HEK293 (cell line): Measurements from ENCODE around the gene PPP2CA.
A peak's percentile ranks its signal among the peaks of the same experiment; 100 is the strongest.

Experiments used
- GLIS1 ChIP-seq: fragments of 450-650 bp; formaldehyde crosslinking; IDR thresholded peaks from 2 replicates; pipeline ENCODE4 v1.5.1; 2016; ENCODE audit warnings: missing biosample characterization, missing genetic modification characterization
- OVOL3 ChIP-seq: fragments of 450-650 bp; formaldehyde crosslinking; IDR thresholded peaks from 2 replicates; pipeline ENCODE4 v1.5.1; 2016; ENCODE audit warnings: missing biosample characterization, missing genetic modification characterization
- REPIN1 ChIP-seq: fragments of 450-650 bp; formaldehyde crosslinking; IDR thresholded peaks from 2 replicates; pipeline ENCODE4 v1.5.1; 2017; ENCODE audit warnings: missing biosample characterization, missing genetic modification characterization, low read depth
- YY2 ChIP-seq: fragments of 450-650 bp; formaldehyde crosslinking; IDR thresholded peaks from 2 replicates; pipeline ENCODE4 v1.5.1; 2016; ENCODE audit warnings: missing biosample characterization, missing genetic modification characterization
- ZBTB8A ChIP-seq: fragments of 450-650 bp; formaldehyde crosslinking; IDR thresholded peaks from 2 replicates; pipeline ENCODE4 v1.5.1; 2016; ENCODE audit warnings: missing biosample characterization, missing genetic modification characterization
- ZNF10 ChIP-seq: fragments of 450-650 bp; formaldehyde crosslinking; IDR thresholded peaks from 2 replicates; pipeline ENCODE4 v1.5.1; 2017; ENCODE audit warnings: missing biosample characterization, missing genetic modification characterization
- ZNF132 ChIP-seq: fragments of 450-650 bp; formaldehyde crosslinking; IDR thresholded peaks from 2 replicates; pipeline ENCODE4 v1.5.1; 2017; ENCODE audit warnings: missing biosample characterization, missing genetic modification characterization, borderline replicate concordance
- ZNF146 ChIP-seq: fragments of 450-650 bp; formaldehyde crosslinking; IDR thresholded peaks from 2 replicates; pipeline ENCODE4 v1.5.1; 2016; ENCODE audit warnings: missing biosample characterization, missing genetic modification characterization
- ZNF211 ChIP-seq: fragments of 450-650 bp; formaldehyde crosslinking; IDR thresholded peaks from 2 replicates; pipeline ENCODE4 v1.5.1; 2016; ENCODE audit warnings: low read depth, missing biosample characterization, missing genetic modification characterization
- ZNF26 ChIP-seq: fragments of 450-650 bp; formaldehyde crosslinking; IDR thresholded peaks from 2 replicates; pipeline ENCODE4 v1.5.1; 2016; ENCODE audit warnings: missing biosample characterization, missing genetic modification characterization
- ZNF311 ChIP-seq: fragments of 450-650 bp; formaldehyde crosslinking; IDR thresholded peaks from 2 replicates; pipeline ENCODE4 v1.5.1; 2017; ENCODE audit warnings: missing biosample characterization, missing genetic modification characterization, borderline replicate concordance
- ZNF366 ChIP-seq: fragments of 450-650 bp; formaldehyde crosslinking; conservative IDR thresholded peaks from 2 replicates; pipeline ENCODE4 v1.5.1; 2016; ENCODE audit warnings: missing biosample characterization, missing genetic modification characterization
- ZNF449 ChIP-seq: fragments of 450-650 bp; formaldehyde crosslinking; IDR thresholded peaks from 2 replicates; pipeline ENCODE4 v1.5.1; 2017; ENCODE audit warnings: missing biosample characterization, mild to moderate bottlenecking, missing genetic modification characterization, moderate library complexity
- ZNF473 ChIP-seq: fragments of 450-650 bp; formaldehyde crosslinking; IDR thresholded peaks from 2 replicates; pipeline ENCODE4 v1.5.1; 2017; ENCODE audit warnings: missing biosample characterization, missing genetic modification characterization
- ZNF510 ChIP-seq: fragments of 450-650 bp; formaldehyde crosslinking; IDR thresholded peaks from 2 replicates; pipeline ENCODE4 v1.5.1; 2018; ENCODE audit warnings: mild to moderate bottlenecking, missing genetic modification characterization, missing biosample characterization; ENCODE audit not compliant: insufficient replicate concordance
- ZNF530 ChIP-seq: fragments of 450-650 bp; formaldehyde crosslinking; IDR thresholded peaks from 2 replicates; pipeline ENCODE4 v1.5.1; 2016; ENCODE audit warnings: low read depth, missing biosample characterization, missing genetic modification characterization
- ZNF548 ChIP-seq: fragments of 450-650 bp; formaldehyde crosslinking; IDR thresholded peaks from 2 replicates; pipeline ENCODE4 v1.5.1; 2016; ENCODE audit warnings: missing biosample characterization, missing genetic modification characterization
- ZNF560 ChIP-seq: fragments of 450-650 bp; formaldehyde crosslinking; IDR thresholded peaks from 2 replicates; pipeline ENCODE4 v1.5.1; 2017; ENCODE audit warnings: missing biosample characterization, missing genetic modification characterization, borderline replicate concordance
- ZNF571 ChIP-seq: fragments of 450-650 bp; formaldehyde crosslinking; IDR thresholded peaks from 2 replicates; pipeline ENCODE4 v1.5.0; 2017; ENCODE audit warnings: missing biosample characterization, missing genetic modification characterization
- ZNF596 ChIP-seq: fragments of 450-650 bp; IDR thresholded peaks from 2 replicates; pipeline ENCODE4 v1.5.0; 2018; ENCODE audit warnings: missing biosample characterization, mild to moderate bottlenecking, missing genetic modification characterization, moderate library complexity
- ZNF621 ChIP-seq: fragments of 450-650 bp; formaldehyde crosslinking; IDR thresholded peaks from 2 replicates; pipeline ENCODE4 v1.5.1; 2017; ENCODE audit warnings: missing biosample characterization, missing genetic modification characterization
- ZNF626 ChIP-seq: fragments of 450-650 bp; sonication (Bioruptor Pico); formaldehyde crosslinking; IDR thresholded peaks from 2 replicates; pipeline ENCODE4 v1.5.1; 2018; ENCODE audit warnings: missing biosample characterization, missing genetic modification characterization, inconsistent platforms
- ZNF660 ChIP-seq: fragments of 450-650 bp; IDR thresholded peaks from 2 replicates; pipeline ENCODE4 v1.5.1; 2018; ENCODE audit warnings: missing biosample characterization, mild to moderate bottlenecking, missing genetic modification characterization
- ZNF677 ChIP-seq: fragments of 450-650 bp; IDR thresholded peaks from 2 replicates; pipeline ENCODE4 v1.5.0; 2018; ENCODE audit warnings: missing biosample characterization, mild to moderate bottlenecking, missing genetic modification characterization, moderate library complexity
- ZNF707 ChIP-seq: fragments of 450-650 bp; formaldehyde crosslinking; IDR thresholded peaks from 2 replicates; pipeline ENCODE4 v1.5.1; 2016; ENCODE audit warnings: missing biosample characterization, missing genetic modification characterization
- ZSCAN16 ChIP-seq: fragments of 450-650 bp; formaldehyde crosslinking; IDR thresholded peaks from 2 replicates; pipeline ENCODE4 v1.5.1; 2016; ENCODE audit warnings: missing biosample characterization, missing genetic modification characterization
- ZSCAN30 ChIP-seq: fragments of 450-650 bp; IDR thresholded peaks from 2 replicates; pipeline ENCODE4 v1.5.1; 2018; ENCODE audit warnings: missing biosample characterization, mild to moderate bottlenecking, missing genetic modification characterization, moderate library complexity
- TF ChIP-seq, protein P1 (sequence below): fragments of 450-650 bp; IDR thresholded peaks from 2 replicates; pipeline ENCODE4 v1.5.1; 2018; ENCODE audit warnings: missing biosample characterization, mild to moderate bottlenecking, missing genetic modification characterization
- TF ChIP-seq, protein P2 (sequence below): fragments of 450-650 bp; formaldehyde crosslinking; IDR thresholded peaks from 2 replicates; pipeline ENCODE4 v1.5.1; 2016; ENCODE audit warnings: missing biosample characterization, missing genetic modification characterization
- TF ChIP-seq, protein P3 (sequence below): fragments of 450-650 bp; formaldehyde crosslinking; IDR thresholded peaks from 2 replicates; pipeline ENCODE4 v1.5.1; 2016; ENCODE audit warnings: missing biosample characterization, missing genetic modification characterization, borderline replicate concordance

The PPP2CA gene

DNA sequence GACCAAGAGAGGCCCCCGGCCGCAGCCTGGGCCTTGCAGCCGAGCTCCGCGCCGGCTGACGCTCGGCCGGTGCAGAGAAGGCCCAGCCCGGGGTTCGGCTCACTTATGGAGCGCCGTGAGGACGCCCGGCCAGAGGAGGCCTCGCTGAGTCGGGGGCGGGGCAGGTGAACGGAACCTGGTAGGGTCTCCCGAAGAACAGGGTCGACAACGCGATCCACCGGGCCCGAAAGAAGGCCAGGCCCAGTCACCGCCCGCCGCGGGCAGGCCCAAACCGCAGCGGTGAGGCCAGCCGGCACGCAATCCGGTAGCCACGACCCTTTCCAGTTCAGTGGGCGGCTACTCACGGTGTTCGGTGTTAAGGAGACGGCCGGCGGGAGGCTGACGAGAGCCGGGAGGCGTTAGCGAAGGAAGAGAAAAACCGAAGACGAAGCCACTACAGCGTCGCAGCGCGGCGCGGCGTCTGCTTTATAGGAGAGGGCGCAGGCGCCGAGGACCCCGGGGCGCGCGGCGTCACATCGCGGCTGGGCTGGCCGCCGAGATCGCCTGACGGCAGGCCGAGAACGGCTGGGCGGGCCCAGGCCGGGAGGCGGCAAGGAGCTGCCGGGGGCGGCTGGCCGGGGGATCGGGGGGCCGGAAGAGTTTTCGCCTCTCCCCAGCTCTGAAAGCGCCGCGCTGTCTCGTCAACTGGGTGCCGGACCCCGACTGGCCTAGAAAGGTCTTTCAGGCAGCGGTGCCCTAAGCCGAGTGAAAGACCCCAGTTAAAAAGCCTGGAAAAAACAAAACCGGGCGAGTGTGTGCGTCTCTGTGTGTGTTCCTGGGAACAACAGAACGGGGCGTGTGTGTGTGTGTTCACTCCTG, 49.1 kb downstream of the PPP2CA start, which contains the start of gene SKP1 (continued):
- no peak for TF ChIP-seq ZNF530 (tag by site-specific recombination)
- TF ChIP-seq ZNF211, result no peak
- 0 out of 2 replicates have a peak, but pooled peaks have one; percentile 3 for TF ChIP-seq ZNF146
- TF ChIP-seq, protein P1, sequence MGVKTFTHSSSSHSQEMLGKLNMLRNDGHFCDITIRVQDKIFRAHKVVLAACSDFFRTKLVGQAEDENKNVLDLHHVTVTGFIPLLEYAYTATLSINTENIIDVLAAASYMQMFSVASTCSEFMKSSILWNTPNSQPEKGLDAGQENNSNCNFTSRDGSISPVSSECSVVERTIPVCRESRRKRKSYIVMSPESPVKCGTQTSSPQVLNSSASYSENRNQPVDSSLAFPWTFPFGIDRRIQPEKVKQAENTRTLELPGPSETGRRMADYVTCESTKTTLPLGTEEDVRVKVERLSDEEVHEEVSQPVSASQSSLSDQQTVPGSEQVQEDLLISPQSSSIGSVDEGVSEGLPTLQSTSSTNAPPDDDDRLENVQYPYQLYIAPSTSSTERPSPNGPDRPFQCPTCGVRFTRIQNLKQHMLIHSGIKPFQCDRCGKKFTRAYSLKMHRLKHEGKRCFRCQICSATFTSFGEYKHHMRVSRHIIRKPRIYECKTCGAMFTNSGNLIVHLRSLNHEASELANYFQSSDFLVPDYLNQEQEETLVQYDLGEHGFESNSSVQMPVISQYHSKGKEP (tag by site-specific recombination), result no peak
- TF ChIP-seq ZNF596 (tag by site-specific recombination), result no peak
- TF ChIP-seq GLIS1, result no peak
- TF ChIP-seq ZNF132 (tag by site-specific recombination), result no peak
- no peak for TF ChIP-seq ZNF677
- TF ChIP-seq ZNF707 (tag by site-specific recombination), result no peak
- TF ChIP-seq ZNF311, result no peak
- no peak for TF ChIP-seq ZNF510 (tag by site-specific recombination)
- TF ChIP-seq ZNF626, result no peak
- peak; percentile 40; the same call in 1 of the 2 replicates for TF ChIP-seq REPIN1 (tag by site-specific recombination)
- TF ChIP-seq ZNF621 (tag by site-specific recombination), result no peak
- TF ChIP-seq ZNF449 (tag by site-specific recombination), result peak; percentile 57; the same call in 1 of the 2 replicates
- TF ChIP-seq ZNF366 (tag by site-specific recombination), result peak; percentile 62
- TF ChIP-seq ZNF560, result no peak
- TF ChIP-seq YY2 (tag by site-specific recombination), result no peak; the same call in 1 of the 2 replicates
- TF ChIP-seq, protein P2, sequence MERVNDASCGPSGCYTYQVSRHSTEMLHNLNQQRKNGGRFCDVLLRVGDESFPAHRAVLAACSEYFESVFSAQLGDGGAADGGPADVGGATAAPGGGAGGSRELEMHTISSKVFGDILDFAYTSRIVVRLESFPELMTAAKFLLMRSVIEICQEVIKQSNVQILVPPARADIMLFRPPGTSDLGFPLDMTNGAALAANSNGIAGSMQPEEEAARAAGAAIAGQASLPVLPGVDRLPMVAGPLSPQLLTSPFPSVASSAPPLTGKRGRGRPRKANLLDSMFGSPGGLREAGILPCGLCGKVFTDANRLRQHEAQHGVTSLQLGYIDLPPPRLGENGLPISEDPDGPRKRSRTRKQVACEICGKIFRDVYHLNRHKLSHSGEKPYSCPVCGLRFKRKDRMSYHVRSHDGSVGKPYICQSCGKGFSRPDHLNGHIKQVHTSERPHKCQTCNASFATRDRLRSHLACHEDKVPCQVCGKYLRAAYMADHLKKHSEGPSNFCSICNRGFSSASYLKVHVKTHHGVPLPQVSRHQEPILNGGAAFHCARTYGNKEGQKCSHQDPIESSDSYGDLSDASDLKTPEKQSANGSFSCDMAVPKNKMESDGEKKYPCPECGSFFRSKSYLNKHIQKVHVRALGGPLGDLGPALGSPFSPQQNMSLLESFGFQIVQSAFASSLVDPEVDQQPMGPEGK, result no peak; the same call in none of the 2 replicates
- TF ChIP-seq OVOL3, result peak; percentile 66; the same call in 1 of the 2 replicates
- peak; percentile 91 for TF ChIP-seq ZNF660 (tag by site-specific recombination)
- no peak for TF ChIP-seq ZNF26 (tag by site-specific recombination)
- TF ChIP-seq ZNF548 (tag by site-specific recombination), result no peak
- TF ChIP-seq ZNF571 (tag by site-specific recombination), result no peak
- TF ChIP-seq ZSCAN30 (tag by site-specific recombination), result 0 out of 2 replicates have a peak, but pooled peaks have one; percentile 5
- no peak for TF ChIP-seq ZNF473 (tag by site-specific recombination)
- TF ChIP-seq ZSCAN16 (tag by site-specific recombination), result 0 out of 2 replicates have a peak, but pooled peaks have one; percentile 19
- peak; percentile 68 for TF ChIP-seq ZBTB8A
- TF ChIP-seq ZNF10 (tag by site-specific recombination), result 0 out of 2 replicates have a peak, but pooled peaks have one; percentile 68
- TF ChIP-seq, protein P3, sequence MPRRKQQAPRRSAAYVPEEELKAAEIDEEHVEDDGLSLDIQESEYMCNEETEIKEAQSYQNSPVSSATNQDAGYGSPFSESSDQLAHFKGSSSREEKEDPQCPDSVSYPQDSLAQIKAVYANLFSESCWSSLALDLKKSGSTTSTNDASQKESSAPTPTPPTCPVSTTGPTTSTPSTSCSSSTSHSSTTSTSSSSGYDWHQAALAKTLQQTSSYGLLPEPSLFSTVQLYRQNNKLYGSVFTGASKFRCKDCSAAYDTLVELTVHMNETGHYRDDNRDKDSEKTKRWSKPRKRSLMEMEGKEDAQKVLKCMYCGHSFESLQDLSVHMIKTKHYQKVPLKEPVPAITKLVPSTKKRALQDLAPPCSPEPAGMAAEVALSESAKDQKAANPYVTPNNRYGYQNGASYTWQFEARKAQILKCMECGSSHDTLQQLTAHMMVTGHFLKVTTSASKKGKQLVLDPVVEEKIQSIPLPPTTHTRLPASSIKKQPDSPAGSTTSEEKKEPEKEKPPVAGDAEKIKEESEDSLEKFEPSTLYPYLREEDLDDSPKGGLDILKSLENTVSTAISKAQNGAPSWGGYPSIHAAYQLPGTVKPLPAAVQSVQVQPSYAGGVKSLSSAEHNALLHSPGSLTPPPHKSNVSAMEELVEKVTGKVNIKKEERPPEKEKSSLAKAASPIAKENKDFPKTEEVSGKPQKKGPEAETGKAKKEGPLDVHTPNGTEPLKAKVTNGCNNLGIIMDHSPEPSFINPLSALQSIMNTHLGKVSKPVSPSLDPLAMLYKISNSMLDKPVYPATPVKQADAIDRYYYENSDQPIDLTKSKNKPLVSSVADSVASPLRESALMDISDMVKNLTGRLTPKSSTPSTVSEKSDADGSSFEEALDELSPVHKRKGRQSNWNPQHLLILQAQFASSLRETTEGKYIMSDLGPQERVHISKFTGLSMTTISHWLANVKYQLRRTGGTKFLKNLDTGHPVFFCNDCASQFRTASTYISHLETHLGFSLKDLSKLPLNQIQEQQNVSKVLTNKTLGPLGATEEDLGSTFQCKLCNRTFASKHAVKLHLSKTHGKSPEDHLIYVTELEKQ, result no peak
